DLD1 (cell line): Measurements from ENCODE around the gene FASTK.
"Not testable (repeated sequence)": the region's sequence is repeated elsewhere in the genome, so short reads cannot be mapped to it uniquely, and the experiment has no call there.

ENCODE experiments used
- in situ Hi-C: cut with HindIII; loops from 2 replicates; pipeline ENCODE4 v1.10.0; 2017; ENCODE audit warnings: low sequenced_read_pairs

FASTK gene

GRCh38 chr7:151032936-151033863 lies 47.4 kb downstream of the FASTK start:
- in situ Hi-C loops, result no loop called here

GRCh38 chr7:151031011-151031410 lies 49.6 kb downstream of the FASTK start:
- in situ Hi-C loops, result no loop called here

- in situ Hi-C loops, result no loop called here
These were observed 51.6 kb downstream of the FASTK start for GRCh38 chr7:151028948-151029501.

DNA sequence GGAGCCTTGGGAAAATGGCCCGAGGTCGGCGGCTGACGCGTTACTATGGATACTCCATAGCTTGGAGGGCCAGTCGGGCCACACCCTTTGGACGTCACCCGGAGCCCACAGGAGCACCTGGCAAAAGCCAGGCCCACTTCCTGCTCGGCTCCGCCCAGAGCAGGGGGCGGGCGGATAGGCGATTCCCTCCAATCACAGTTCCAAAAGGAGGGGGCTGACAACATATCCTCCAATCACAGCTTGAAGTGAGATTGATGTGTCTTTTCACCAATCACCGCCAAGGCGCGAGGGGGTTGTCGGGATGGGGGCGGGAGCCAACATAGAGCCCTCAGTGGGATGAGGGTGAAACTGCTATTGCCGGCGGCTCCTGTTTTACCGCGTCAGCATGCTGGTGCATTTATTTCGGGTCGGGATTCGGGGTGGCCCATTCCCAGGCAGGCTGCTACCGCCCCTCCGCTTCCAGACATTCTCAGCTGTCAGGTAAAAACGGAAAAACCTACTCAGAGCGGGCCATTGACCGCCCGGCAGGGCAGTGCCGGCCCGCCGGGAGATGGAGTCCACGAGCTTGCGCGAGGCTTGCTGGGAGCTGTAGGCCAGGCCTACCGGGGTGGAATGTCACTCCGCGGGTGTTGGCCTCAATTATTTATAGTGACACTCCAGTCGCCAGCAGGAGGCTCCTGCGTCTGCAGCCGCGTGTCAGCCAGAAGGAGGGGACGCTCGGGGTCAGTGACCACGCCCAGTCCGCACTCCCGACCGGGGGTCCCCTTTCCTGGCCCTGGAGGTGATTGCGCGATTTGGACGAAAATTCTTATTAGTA lies 52.3 kb downstream of the FASTK start, which contains the start of gene ABCB8:
Gene ABCB8 (plus strand): TSS at position 320 of the 817 bp plus-strand sequence. CDS start 66 bp downstream, at position 386.
- in situ Hi-C loops, result no loop called here

DNA sequence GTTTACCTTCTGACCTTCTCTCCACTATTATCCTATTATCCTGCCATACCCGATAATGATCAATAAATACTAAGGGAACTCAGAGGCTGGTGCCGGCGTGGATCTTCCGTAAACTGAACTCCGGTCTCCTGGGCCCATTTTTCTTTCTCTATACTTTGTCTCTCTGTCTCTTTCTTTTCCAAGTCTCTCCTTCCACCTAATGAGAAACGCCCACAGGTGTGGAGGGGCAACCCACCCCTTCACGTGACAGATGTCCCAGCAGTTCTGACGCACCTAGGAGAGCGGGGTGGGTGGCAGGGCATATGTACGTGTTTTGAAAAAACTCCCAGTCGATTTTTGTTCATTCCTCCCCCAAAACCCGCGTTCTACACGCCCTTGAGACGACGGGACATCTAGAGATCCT lies 52.9 kb downstream of the FASTK start:
- in situ Hi-C loops, result not testable (repeated sequence)

DNA sequence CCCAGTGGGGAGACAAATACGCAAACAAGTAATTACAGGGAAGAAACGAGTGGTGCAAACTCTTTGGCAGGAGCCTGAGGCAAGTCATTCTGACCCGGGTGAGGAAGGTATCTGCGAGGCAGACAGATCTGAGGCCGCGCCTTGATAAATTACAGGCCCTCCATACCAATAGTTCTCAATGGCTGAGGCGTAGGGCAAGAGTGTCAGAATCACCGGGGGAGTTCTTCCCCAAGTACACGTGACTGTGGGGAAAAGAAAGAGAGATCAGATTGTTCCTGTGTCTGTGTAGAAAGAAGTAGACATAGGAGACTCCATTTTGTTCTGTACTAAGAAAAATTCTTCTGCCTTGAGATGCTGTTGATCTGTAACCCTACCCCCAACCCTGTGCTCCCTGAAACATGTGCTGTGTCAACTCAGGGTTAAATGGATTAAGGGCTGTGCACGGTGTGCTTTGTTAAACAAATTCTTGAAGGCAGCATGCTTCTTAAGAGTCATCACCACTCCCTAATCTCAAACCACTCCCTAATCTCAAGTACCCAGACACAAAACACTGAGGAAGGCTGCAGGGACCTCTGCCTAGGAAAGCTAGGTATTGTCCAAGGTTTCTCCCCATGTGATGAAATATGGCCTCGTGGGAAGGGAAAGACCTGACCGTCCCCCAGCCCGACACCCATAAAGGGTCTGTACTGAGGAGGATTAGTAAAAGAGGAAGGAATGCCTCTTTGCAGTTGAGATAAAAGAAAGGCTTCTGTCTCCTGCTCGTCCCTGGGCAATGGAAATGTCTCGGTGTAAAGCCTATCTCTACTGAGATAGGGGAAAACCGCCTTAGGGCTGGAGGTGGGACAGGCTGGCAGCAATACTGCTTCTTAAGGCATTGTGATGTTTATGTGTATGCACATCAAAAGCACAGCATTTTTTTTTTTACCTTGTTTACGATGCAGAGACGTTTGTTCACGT lies 53.6 kb downstream of the FASTK start:
- in situ Hi-C loops, result not testable (repeated sequence)
